IMR-90 (cell line): ENCODE results near the gene LONP1.

Experiments used
- CHD1 ChIP-seq: IDR thresholded peaks from 2 replicates; pipeline ENCODE4 v1.6.1; 2012; ENCODE audit warnings: low read depth, low read length, improper control_type of control experiment
- FOS ChIP-seq: fragments of 150-350 bp; IDR thresholded peaks from 2 replicates; pipeline ENCODE4 v1.6.1; 2016; ENCODE audit warnings: low read depth, low read length
- TF ChIP-seq, protein P1 (sequence below): conservative IDR thresholded peaks from 2 replicates; pipeline ENCODE4 v1.5.1; 2012; ENCODE audit warnings: mild to moderate bottlenecking, low read depth, low read length, improper control_type of control experiment

DNA sequence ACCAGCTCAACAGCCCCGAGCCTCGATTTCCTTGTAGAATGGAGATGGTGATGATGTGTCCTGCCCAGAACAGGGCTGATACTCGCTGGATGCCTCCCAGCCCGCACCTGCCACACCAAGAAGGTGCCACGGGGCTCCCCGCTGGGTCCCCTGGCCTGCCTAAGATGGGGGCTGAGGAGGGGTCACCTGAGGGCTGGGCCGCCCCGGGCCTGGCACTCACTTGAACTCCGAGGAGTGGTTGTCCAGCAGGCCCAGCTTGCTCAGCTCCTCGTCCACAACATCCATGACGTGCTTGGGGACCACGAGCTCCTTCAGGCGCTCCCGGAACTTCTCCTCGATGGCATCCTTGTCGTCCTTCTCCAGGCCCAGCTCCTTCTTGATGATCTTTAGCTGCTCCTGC, 14.4 kb downstream of the LONP1 start:
- TF ChIP-seq, protein P1, sequence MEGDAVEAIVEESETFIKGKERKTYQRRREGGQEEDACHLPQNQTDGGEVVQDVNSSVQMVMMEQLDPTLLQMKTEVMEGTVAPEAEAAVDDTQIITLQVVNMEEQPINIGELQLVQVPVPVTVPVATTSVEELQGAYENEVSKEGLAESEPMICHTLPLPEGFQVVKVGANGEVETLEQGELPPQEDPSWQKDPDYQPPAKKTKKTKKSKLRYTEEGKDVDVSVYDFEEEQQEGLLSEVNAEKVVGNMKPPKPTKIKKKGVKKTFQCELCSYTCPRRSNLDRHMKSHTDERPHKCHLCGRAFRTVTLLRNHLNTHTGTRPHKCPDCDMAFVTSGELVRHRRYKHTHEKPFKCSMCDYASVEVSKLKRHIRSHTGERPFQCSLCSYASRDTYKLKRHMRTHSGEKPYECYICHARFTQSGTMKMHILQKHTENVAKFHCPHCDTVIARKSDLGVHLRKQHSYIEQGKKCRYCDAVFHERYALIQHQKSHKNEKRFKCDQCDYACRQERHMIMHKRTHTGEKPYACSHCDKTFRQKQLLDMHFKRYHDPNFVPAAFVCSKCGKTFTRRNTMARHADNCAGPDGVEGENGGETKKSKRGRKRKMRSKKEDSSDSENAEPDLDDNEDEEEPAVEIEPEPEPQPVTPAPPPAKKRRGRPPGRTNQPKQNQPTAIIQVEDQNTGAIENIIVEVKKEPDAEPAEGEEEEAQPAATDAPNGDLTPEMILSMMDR, result no peak
- TF ChIP-seq CHD1, result no peak
- no peak for TF ChIP-seq FOS
